ENCODE results near the gene FAM9A. TPM values are rescaled to one million over a fixed set of nuclear protein-coding genes. Genes with fewer than 3 reads are reported as not detected.

FAM9A gene
- total and polyA plus RNA-seq, 2 of the 4 experiments (the other 2 are of a cell fraction) = not detected

- H3K4ac ChIP-seq (ENCODE audit: low read depth, low read length) = no peak overlapping the region
- H4K8ac ChIP-seq (ENCODE audit: low read depth in 2 of 2, low read length in 2 of 2) = no peak overlapping the region
- H3K9ac ChIP-seq (ENCODE audit: low read depth, low read length) = no peak overlapping the region
- no peak overlapping the region for H2BK5ac ChIP-seq (ENCODE audit: low read depth, low read length, poor library complexity, severe bottlenecking)
- no peak overlapping the region for H3K18ac ChIP-seq (ENCODE audit: low read depth, low read length)
- no peak overlapping the region for H3K27ac ChIP-seq (ENCODE audit: insufficient read depth, low read length)
- no peak overlapping the region for H2AFZ ChIP-seq (replicated peaks; ENCODE audit: low read length, poor library complexity)
- H3K23ac ChIP-seq (ENCODE audit: low read depth, low read length) = no peak overlapping the region
- ChIA-PET POLR2A (ENCODE audit: unreplicated experiment) (no interaction called here), CTCF (no interaction called here)
- no peak overlapping the region for H3K14ac ChIP-seq (replicated peaks; ENCODE audit: low read depth, low read length)
- H4K5ac ChIP-seq (ENCODE audit: low read depth, low read length) = no peak overlapping the region
- no peaks in the 10 kb centered on the region for H3K9me3 ChIP-seq (ENCODE audit: control insufficient read depth, insufficient read depth, low read length)
- H3K56ac ChIP-seq (ENCODE audit: extremely low read depth, insufficient read depth, low read length) = no peak overlapping the region
- DNase-seq = no peak
- no peak overlapping the region for H2BK20ac ChIP-seq (ENCODE audit: low read depth, low read length)
- BruUV-seq (replicated peaks) = no TSS peak
- H3K27me3 ChIP-seq (ENCODE audit: control insufficient read depth, insufficient read depth, low read length) = no peaks in the 10 kb centered on the region; the same call in 1 of the 2 replicates
- H3K9me1 ChIP-seq (ENCODE audit: insufficient read depth, low read length) = no peaks in the 10 kb centered on the region
- H3K36me3 ChIP-seq (ENCODE audit: control insufficient read depth, insufficient read depth, low read length) = no peaks in the 10 kb centered on the region
- no peaks in the 10 kb centered on the region for H3K79me1 ChIP-seq (ENCODE audit: low read depth in 1 of 2, low read length in 2 of 2)
- in situ Hi-C loops (cut with MboI; ENCODE audit: low sequenced_read_pairs) (no loop called here), dilution Hi-C loops (cut with HindIII; ENCODE audit: low sequenced_read_pairs, unreplicated experiment) (no loop called here), intact Hi-C loops (cut with micrococcal nuclease) (no loop called here)
- H2AK5ac ChIP-seq (ENCODE audit: low read depth, low read length) = no peak overlapping the region
- WGBS, 2 experiments (ENCODE audit: extremely low coverage in 2 of 2, insufficient read length in 1 of 2) = no CpG with 5 or more reads among the region's 5 CpGs
- TF ChIP-seq, protein P1, sequence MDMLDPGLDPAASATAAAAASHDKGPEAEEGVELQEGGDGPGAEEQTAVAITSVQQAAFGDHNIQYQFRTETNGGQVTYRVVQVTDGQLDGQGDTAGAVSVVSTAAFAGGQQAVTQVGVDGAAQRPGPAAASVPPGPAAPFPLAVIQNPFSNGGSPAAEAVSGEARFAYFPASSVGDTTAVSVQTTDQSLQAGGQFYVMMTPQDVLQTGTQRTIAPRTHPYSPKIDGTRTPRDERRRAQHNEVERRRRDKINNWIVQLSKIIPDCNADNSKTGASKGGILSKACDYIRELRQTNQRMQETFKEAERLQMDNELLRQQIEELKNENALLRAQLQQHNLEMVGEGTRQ (IDR thresholded peaks at IDR 0.05; ENCODE audit: low read depth, low read length) = no peak
- TF ChIP-seq MAZ (IDR thresholded peaks at IDR 0.05; ENCODE audit: borderline replicate concordance, low read depth, low read length) (no peak), NFE2L2 (IDR thresholded peaks at IDR 0.05; ENCODE audit: low read depth, low read length) (no peak), BHLHE40 (IDR thresholded peaks at IDR 0.05; ENCODE audit: low read depth, low read length) (no peak), RCOR1 (IDR thresholded peaks at IDR 0.05; ENCODE audit: insufficient replicate concordance, low read length) (no peak), MAFK (IDR thresholded peaks at IDR 0.05; ENCODE audit: low read depth, low read length) (no peak), RFX5 (IDR thresholded peaks at IDR 0.05; ENCODE audit: low read depth, low read length) (no peak), CHD1 (IDR thresholded peaks at IDR 0.05; ENCODE audit: low read depth, low read length) (no peak), CEBPB (IDR thresholded peaks at IDR 0.05; ENCODE audit: low read depth, low read length) (no peak), POLR2A (IDR thresholded peaks at IDR 0.05; ENCODE audit: low read depth, low read length) (no peak), SMC3 (IDR thresholded peaks at IDR 0.05; ENCODE audit: low read depth, low read length) (no peak)
- no peaks in the 10 kb centered on the region for H3K4me1 ChIP-seq (ENCODE audit: control insufficient read depth, insufficient read depth, low read length)
- H4K20me1 ChIP-seq (ENCODE audit: insufficient read depth, low read length) = no peaks in the 10 kb centered on the region
- no peak for ATAC-seq (ENCODE audit: low read depth)
- H3K4me3 ChIP-seq (ENCODE audit: insufficient read depth, low read depth, low read length) = no peak overlapping the region
- no peak overlapping the region for H4K91ac ChIP-seq (ENCODE audit: insufficient read depth, low read depth, low read length)
- no peak overlapping the region for H2BK15ac ChIP-seq (ENCODE audit: low read depth, low read length)
- no peak overlapping the region for H3K4me2 ChIP-seq (ENCODE audit: low read depth, low read length)
- no peak overlapping the region for H2AK9ac ChIP-seq (replicated peaks; ENCODE audit: low read depth, low read length, poor library complexity)
- no peak overlapping the region for H2BK120ac ChIP-seq (ENCODE audit: low read depth, low read length)
Observed at GRCh38 chrX:8773117-8773516, 28.1 kb downstream of the FAM9A start.
